GM19438 (cell line): ENCODE measurements around the gene GAREM1.

ENCODE experiments used
- ATAC-seq: cut with Tn5 transposase; IDR thresholded peaks from one replicate; pipeline ENCODE4 v1.9.1; 2021; ENCODE audit warnings: low read depth; ENCODE audit not compliant: unreplicated experiment

The GAREM1 gene

GRCh38 chr18:32213693-32214092 is 257.0 kb downstream of the GAREM1 start:
- ATAC-seq: no peak
